Neuronal stem cell (in vitro differentiated cells): ENCODE results near the gene UNC5B.
A peak's percentile ranks its signal among the peaks of the same experiment; 100 is the strongest.

ENCODE experiments used
- DNase-seq: peaks from one replicate; pipeline ENCODE4 v3.0.0-alpha.2; 2013; ENCODE audit warnings: low spot score
- H2AFZ ChIP-seq: one replicate; pipeline ENCODE4 v1.6.1; 2013; ENCODE audit warnings: mild to moderate bottlenecking, low read length, inconsistent platforms
- H2AK5ac ChIP-seq: 2 replicates; pipeline ENCODE4 v1.6.1; 2013; ENCODE audit warnings: low read depth, mild to moderate bottlenecking, inconsistent platforms, low read length, moderate library complexity, mixed read lengths
- H2BK120ac ChIP-seq: 2 replicates; pipeline ENCODE4 v1.6.1; 2013; ENCODE audit warnings: low read depth, mild to moderate bottlenecking, inconsistent platforms, low read length, moderate library complexity, mixed read lengths
- H2BK12ac ChIP-seq: one replicate; pipeline ENCODE4 v1.6.1; 2013; ENCODE audit warnings: low read length, inconsistent platforms
- H2BK15ac ChIP-seq: 2 replicates; pipeline ENCODE4 v1.6.1; 2013; ENCODE audit warnings: mild to moderate bottlenecking, low read length, inconsistent platforms, mixed read lengths
- H2BK5ac ChIP-seq: one replicate; pipeline ENCODE4 v1.6.1; 2013; ENCODE audit warnings: inconsistent platforms, mild to moderate bottlenecking, low read length, moderate library complexity
- H3K14ac ChIP-seq: one replicate; pipeline ENCODE4 v1.6.1; 2013; ENCODE audit warnings: low read length, inconsistent platforms
- H3K18ac ChIP-seq: 2 replicates; pipeline ENCODE4 v1.6.1; 2013; ENCODE audit warnings: low read length, inconsistent platforms
- H3K23ac ChIP-seq: 2 replicates; pipeline ENCODE4 v1.6.1; 2013; ENCODE audit warnings: low read depth, mild to moderate bottlenecking, mixed read lengths, low read length, inconsistent platforms; ENCODE audit not compliant: poor library complexity
- H3K27ac ChIP-seq: replicated peaks from 3 replicates; pipeline ENCODE4 v1.5.1; 2013; ENCODE audit warnings: low read length, inconsistent platforms
- H3K27me3 ChIP-seq, 3 experiments: 2 replicates each; pipeline ENCODE4 v1.6.1; 2013; ENCODE audit warnings: low read length in 3 of 3, mild to moderate bottlenecking in 2 of 3, inconsistent platforms in 1 of 3, low read depth in 1 of 3, mixed read lengths in 1 of 3, moderate library complexity in 1 of 3; ENCODE audit not compliant: control insufficient read depth in 3 of 3, insufficient read depth in 3 of 3
- H3K36me3 ChIP-seq, 2 donors: replicated peaks in 1 of 2; 2 replicates each; pipeline ENCODE4 v1.6.1; 2013; ENCODE audit warnings: low read length in 2 of 2; ENCODE audit not compliant: control insufficient read depth in 2 of 2, insufficient read depth in 2 of 2
- H3K4ac ChIP-seq: 2 replicates; pipeline ENCODE4 v1.6.1; 2013; ENCODE audit warnings: inconsistent platforms, mild to moderate bottlenecking, low read length, moderate library complexity
- H3K4me1 ChIP-seq, 2 donors: 1 replicate in 1 of 2; 2 replicates in 1 of 2; pipeline ENCODE4 v1.6.1; 2013; ENCODE audit warnings: low read length in 2 of 2, low read depth in 1 of 2; ENCODE audit not compliant: control insufficient read depth in 2 of 2, insufficient read depth in 1 of 2
- H3K4me2 ChIP-seq: one replicate; pipeline ENCODE4 v1.6.1; 2013; ENCODE audit warnings: mild to moderate bottlenecking, low read length, inconsistent platforms; ENCODE audit not compliant: insufficient read depth, poor library complexity, severe bottlenecking
- H3K4me3 ChIP-seq, 2 donors: 2 replicates each; pipeline ENCODE4 v1.5.1; 2013; ENCODE audit warnings: low read length in 2 of 2, mild to moderate bottlenecking in 2 of 2, inconsistent platforms in 1 of 2, moderate library complexity in 1 of 2
- H3K79me1 ChIP-seq: one replicate; pipeline ENCODE4 v1.6.1; 2013; ENCODE audit warnings: low read depth, mild to moderate bottlenecking, inconsistent platforms, low read length, moderate library complexity
- H3K9ac ChIP-seq: one replicate; pipeline ENCODE4 v1.6.1; 2013; ENCODE audit warnings: mild to moderate bottlenecking, low read depth, low read length, inconsistent platforms; ENCODE audit not compliant: poor library complexity
- H3K9me3 ChIP-seq, 2 donors: replicated peaks in 1 of 2; 2 replicates each; pipeline versions ENCODE3 to v1.6.1; 2013; ENCODE audit warnings: low read length in 2 of 2, mild to moderate bottlenecking in 2 of 2, inconsistent platforms in 1 of 2, low read depth in 1 of 2, mixed read lengths in 1 of 2, moderate library complexity in 1 of 2; ENCODE audit not compliant: control insufficient read depth in 2 of 2, insufficient read depth in 1 of 2
- H4K8ac ChIP-seq: one replicate; pipeline ENCODE4 v1.6.1; 2013; ENCODE audit warnings: low read depth, mild to moderate bottlenecking, inconsistent platforms, low read length, moderate library complexity
- H4K91ac ChIP-seq: one replicate; pipeline ENCODE4 v1.6.1; 2013; ENCODE audit warnings: low read length, low read depth, mild to moderate bottlenecking, inconsistent platforms; ENCODE audit not compliant: poor library complexity
- WGBS, 2 donors: extraction: QIAGEN DNeasy Blood & Tissue Kit; methylation state at CpG; one replicate each; pipeline ENCODE4 v1.1.7; 2013; ENCODE audit warnings: missing lambda C conversion rate in 2 of 2, mixed read lengths in 1 of 2; ENCODE audit not compliant: insufficient read length in 2 of 2, insufficient replicate concordance in 1 of 2; ENCODE audit errors: extremely low coverage in 2 of 2; 5-methylcytosine and 5-hydroxymethylcytosine counted together

Gene UNC5B

DNA sequence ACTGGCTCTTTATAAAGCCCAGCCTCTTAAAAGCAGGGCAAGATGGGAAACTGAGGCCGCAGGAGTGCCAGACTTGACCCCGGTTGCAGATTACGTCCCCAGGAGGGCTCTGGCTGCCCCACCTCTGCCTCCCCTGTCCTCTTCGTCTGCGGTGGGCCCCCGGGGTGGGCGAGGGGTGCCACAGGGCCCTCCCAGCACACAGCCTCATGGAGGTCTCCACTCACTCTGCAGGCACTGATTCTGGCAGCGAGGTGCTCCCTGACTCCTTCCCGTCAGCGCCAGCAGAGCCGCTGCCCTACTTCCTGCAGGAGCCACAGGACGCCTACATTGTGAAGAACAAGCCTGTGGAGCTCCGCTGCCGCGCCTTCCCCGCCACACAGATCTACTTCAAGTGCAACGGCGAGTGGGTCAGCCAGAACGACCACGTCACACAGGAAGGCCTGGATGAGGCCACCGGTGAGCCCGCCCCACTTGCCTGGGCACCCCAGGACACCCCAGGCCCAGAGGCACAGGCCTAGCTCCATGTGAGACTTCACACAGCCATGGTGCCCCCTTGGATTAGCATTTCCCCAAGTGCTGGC, 67.3 kb downstream of the UNC5B start:
- WGBS, 2 donors = no CpG with 5 or more reads among the region's 22 CpGs
- H3K4me2 ChIP-seq = no peak overlapping the region
- H3K79me1 ChIP-seq = peaks cover 2% of the 10 kb centered on the region
- no peaks in the 10 kb centered on the region for H3K36me3 ChIP-seq
- H2AK5ac ChIP-seq = peak overlapping the region; percentile 47
- H3K4me1 ChIP-seq = peaks cover 0 to 11% of the 10 kb centered on the region in 2 donors
- no peak overlapping the region for H3K4me3 ChIP-seq
- peak overlapping the region; percentile 58 for H2BK5ac ChIP-seq
- H2BK15ac ChIP-seq = peak overlapping the region; percentile 84
- H3K4ac ChIP-seq = no peak overlapping the region
- H3K23ac ChIP-seq = peak overlapping the region; percentile 82
- no peak overlapping the region for H2AFZ ChIP-seq
- no peak overlapping the region for H2BK120ac ChIP-seq
- no peak overlapping the region for H3K27ac ChIP-seq
- peak overlapping the region; percentile 9 for H4K8ac ChIP-seq
- peak overlapping the region; percentile 50 for H2BK12ac ChIP-seq
- peaks cover 0 to 7% (median 0%) of the 10 kb centered on the region in 3 experiments for H3K27me3 ChIP-seq
- peak overlapping the region; percentile 86 for H3K18ac ChIP-seq
- peak overlapping the region; percentile 97 for H4K91ac ChIP-seq
- H3K9me3 ChIP-seq = no peaks in the 10 kb centered on the region
- H3K9ac ChIP-seq = peak overlapping the region; percentile 38
- H3K14ac ChIP-seq = peak overlapping the region; percentile 65
- DNase-seq = no peak

DNA sequence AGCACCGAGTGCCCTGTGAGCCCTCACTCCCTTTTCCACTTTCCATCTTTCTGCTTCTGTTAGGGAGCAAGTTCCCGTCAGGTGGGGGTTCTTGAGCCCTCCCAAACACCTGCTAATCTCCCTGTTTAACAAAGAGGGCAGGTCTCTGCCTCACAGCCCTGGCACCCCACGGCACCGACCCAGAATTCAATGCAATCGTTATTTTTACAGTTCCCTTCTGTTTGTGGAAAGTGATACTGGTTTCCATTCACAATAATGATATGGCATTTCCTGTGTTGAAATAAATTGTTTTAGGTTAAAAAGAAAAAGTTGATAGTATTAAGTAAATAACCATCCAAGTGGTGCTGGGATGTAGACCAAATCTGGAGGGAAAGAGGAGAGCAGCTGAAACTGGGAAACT, 67.8 kb downstream of the UNC5B start:
- Histone ChIP-seq H3K27ac (no peak overlapping the region), H3K4me2 (no peak overlapping the region), H4K91ac (no peak overlapping the region), H2BK120ac (no peak overlapping the region), H3K14ac (no peak overlapping the region), H3K4ac (no peak overlapping the region), H2AFZ (no peak overlapping the region), H2BK12ac (no peak overlapping the region), H3K9me3 (no peaks in the 10 kb centered on the region), H2AK5ac (peak overlapping the region; percentile 47), H3K23ac (peak overlapping the region; percentile 48), H3K4me1 (peaks cover 0 to 12% of the 10 kb centered on the region in 2 donors), H2BK5ac (peak overlapping the region; percentile 58), H3K9ac (no peak overlapping the region), H3K27me3 (peaks cover 0 to 7% (median 0%) of the 10 kb centered on the region in 3 experiments), H2BK15ac (peak overlapping the region; percentile 84), H3K79me1 (peaks cover 3% of the 10 kb centered on the region), H4K8ac (no peak overlapping the region), H3K18ac (peak overlapping the region; percentile 86), H3K36me3 (no peaks in the 10 kb centered on the region), H3K4me3 (no peak overlapping the region)
- no peak for DNase-seq
- WGBS, 2 donors = no CpG with 5 or more reads among the region's 5 CpGs

DNA sequence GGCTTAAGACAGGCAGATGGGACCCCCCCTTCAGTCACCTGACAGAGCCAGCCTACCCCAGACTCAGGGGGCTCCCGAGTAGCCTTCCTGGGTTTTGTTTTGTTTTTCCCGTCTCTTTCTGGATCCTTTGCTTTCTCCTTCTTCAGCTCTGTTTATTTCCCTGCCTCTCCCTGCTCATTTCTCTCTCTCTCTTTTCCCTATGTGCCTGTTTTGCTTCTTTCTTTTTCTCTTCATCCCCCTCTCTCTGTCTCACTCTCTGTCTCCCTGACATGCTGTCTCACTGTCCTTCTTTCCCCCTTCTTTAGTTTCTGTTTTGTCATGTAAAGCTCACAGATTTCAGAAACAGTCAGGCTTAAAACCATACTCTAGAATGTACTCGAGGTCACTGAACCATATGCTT, 68.5 kb downstream of the UNC5B start:
- no peak overlapping the region for H3K4ac ChIP-seq
- H3K9me3 ChIP-seq = no peaks in the 10 kb centered on the region
- H3K9ac ChIP-seq = no peak overlapping the region
- H3K4me1 ChIP-seq = peaks cover 0 to 12% of the 10 kb centered on the region in 2 donors
- H2BK5ac ChIP-seq = no peak overlapping the region
- no peak overlapping the region for H4K8ac ChIP-seq
- no peak overlapping the region for H2BK15ac ChIP-seq
- H3K27ac ChIP-seq = no peak overlapping the region
- H2BK120ac ChIP-seq = no peak overlapping the region
- no peak overlapping the region for H3K4me3 ChIP-seq
- peaks cover 6% of the 10 kb centered on the region for H3K79me1 ChIP-seq
- no peaks in the 10 kb centered on the region for H3K36me3 ChIP-seq
- no peak overlapping the region for H3K4me2 ChIP-seq
- no peak overlapping the region for H3K18ac ChIP-seq
- no peak overlapping the region for H2AK5ac ChIP-seq
- no peak for DNase-seq
- H3K23ac ChIP-seq = no peak overlapping the region
- no peak overlapping the region for H3K14ac ChIP-seq
- peaks cover 0 to 3% (median 0%) of the 10 kb centered on the region in 3 experiments for H3K27me3 ChIP-seq
- H2BK12ac ChIP-seq = no peak overlapping the region
- H4K91ac ChIP-seq = no peak overlapping the region
- WGBS, 2 donors = no CpG with 5 or more reads among the region's 3 CpGs
- H2AFZ ChIP-seq = no peak overlapping the region

DNA sequence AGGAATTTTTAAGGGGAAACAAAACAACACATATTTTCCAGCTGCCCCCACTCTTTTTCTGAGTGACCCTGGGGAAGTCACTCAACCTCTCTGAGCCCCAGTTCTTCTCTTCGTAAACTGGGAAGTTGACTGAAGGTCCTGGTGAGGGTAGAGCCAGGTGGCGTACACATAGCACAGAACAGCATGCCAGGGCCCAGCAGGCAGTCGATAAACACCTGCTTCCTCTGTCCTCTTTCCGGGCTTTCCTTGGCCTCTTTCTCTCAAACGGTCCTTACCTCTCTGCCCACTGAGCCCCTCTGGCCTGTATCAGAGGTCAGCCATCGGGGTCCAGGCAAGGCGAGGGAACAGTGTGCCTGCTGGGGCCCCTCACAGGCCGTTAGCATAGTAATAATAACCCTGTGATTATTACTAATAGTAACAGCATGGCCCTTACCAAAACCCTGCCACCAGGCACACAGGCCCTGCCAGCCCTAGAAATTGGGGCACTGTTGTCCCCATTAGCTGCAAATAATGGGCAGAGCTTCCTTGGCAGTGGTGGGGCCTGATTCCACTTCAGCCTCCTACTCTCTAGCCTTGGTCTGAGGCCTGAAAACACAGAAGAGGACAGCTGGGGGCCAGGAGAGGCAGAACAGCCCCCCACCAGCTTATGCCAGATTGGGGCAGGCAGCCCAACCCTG, 69.4 kb downstream of the UNC5B start:
- Histone ChIP-seq H2BK12ac (no peak overlapping the region), H3K23ac (no peak overlapping the region), H4K8ac (no peak overlapping the region), H4K91ac (no peak overlapping the region), H3K27me3 (peaks cover 0 to 3% (median 0%) of the 10 kb centered on the region in 3 experiments), H3K27ac (no peak overlapping the region), H3K4me3 (no peak overlapping the region), H2BK5ac (peak overlapping the region; percentile 19), H3K4ac (no peak overlapping the region), H3K4me2 (no peak overlapping the region), H2AFZ (no peak overlapping the region), H3K9me3 (no peaks in the 10 kb centered on the region), H3K18ac (peak overlapping the region; percentile 27), H2BK120ac (no peak overlapping the region), H3K9ac (peak overlapping the region; percentile 12), H3K14ac (no peak overlapping the region), H2AK5ac (peak overlapping the region; percentile 14), H3K36me3 (no peaks in the 10 kb centered on the region), H2BK15ac (no peak overlapping the region), H3K79me1 (peaks cover 7% of the 10 kb centered on the region), H3K4me1 (peaks cover 0 to 12% of the 10 kb centered on the region in 2 donors)
- WGBS, 2 donors = no CpG with 5 or more reads among the region's 8 CpGs
- no peak for DNase-seq
